Upper lobe of right lung (tissue), 1 donor: ENCODE measurements around the gene RPL13. TPM values are rescaled to one million over a fixed set of nuclear protein-coding genes. Genes with fewer than 3 reads are reported as not detected.

Experiments
- ATAC-seq: fragments of 200-7000 bp; cut with Tn5 transposase; one replicate; pipeline ENCODE4 v1.9.1; 2020; ENCODE audit warnings: mild to moderate bottlenecking, moderate library complexity
- DNase-seq: peaks from one replicate; pipeline ENCODE4 v3.0.0-alpha.2; 2020
- H3K27ac ChIP-seq: fragments of 200-600 bp; one replicate; pipeline ENCODE4 v1.8.0; 2022
- H3K27me3 ChIP-seq: fragments of 200-600 bp; one replicate; pipeline ENCODE4 v1.8.0; 2022; ENCODE audit warnings: mild to moderate bottlenecking
- H3K36me3 ChIP-seq: fragments of 200-600 bp; one replicate; pipeline ENCODE4 v1.8.0; 2022
- H3K4me1 ChIP-seq: fragments of 200-600 bp; one replicate; pipeline ENCODE4 v1.8.0; 2022
- H3K4me3 ChIP-seq: fragments of 200-600 bp; one replicate; pipeline ENCODE4 v1.8.0; 2022; ENCODE audit warnings: mild to moderate bottlenecking
- H3K9me3 ChIP-seq: fragments of 200-600 bp; one replicate; pipeline ENCODE4 v1.8.0; 2022
- intact Hi-C: fragments of 100-400 bp; cut with DNase I; formaldehyde crosslinking; loops from one replicate; pipeline ENCODE4 v1.11.0; 2022
- total RNA-seq: library from RNA; stranded (reverse); fragmentation: NEBNext Ultra II Directional; extraction: Animal tissue kit (Norgen Biotek cat#: 25700); gene quantifications from one replicate; pipeline ENCODE4 v1.2.1, GENCODE V29; 2021
- TF ChIP-seq, protein P1 (sequence below): fragments of 200-600 bp; IDR thresholded peaks from one replicate; pipeline ENCODE4 v1.8.0; 2022; ENCODE audit warnings: antibody characterized with exemption
- donor health status: DM: no; HTN: yes; CAD: no; lungs with severe emphysema.

The RPL13 gene
- total RNA-seq, 1 donor from 2014 or later, result 1,795 TPM

DNA sequence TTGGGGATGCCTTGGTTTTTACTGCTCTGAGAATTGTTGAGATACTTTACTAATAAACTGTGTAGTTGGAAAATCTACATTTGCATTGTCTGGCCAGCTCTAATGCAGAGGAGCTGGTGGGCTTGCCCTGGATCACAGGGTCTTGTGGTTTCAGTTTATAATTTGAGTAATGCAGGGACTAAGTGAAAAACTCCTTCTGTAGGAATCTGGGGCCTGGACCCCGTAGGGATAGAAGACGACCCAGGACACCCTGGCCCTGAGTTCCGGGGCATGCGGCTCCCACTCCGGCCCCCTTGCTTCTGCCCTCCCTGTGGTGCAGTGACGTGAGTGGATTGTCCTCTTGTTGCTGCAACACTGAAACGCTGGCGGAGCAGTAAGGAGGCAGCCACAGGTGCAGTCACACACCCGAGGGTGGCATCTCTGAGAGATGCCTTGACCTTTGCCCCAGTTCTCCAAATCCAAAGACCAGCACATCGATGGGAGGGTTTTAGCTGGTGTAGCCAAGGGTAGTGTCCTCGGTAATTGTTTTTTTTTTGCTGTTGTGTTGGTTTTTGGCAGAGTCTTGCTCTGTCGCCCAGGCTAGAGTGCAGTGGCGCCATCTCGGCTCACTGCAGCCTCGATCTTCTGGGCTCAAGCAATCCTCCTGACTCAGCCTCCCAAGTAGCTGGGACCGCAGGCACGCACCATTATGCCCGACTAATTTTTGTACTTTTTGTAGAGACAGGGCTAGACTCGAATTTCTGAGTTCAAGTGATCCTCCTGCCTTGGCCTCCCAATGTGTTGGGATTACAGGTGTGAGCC is 2.6 kb upstream of the RPL13 start:
- intact Hi-C loops, result no loop called here
- Histone ChIP-seq H3K4me3 (no peak overlapping the region), H3K36me3 (peaks cover 61% of the 10 kb centered on the region), H3K27me3 (no peaks in the 10 kb centered on the region), H3K9me3 (no peaks in the 10 kb centered on the region), H3K27ac (no peak overlapping the region), H3K4me1 (peaks cover 31% of the 10 kb centered on the region)
- DNase-seq, result no peak
- TF ChIP-seq, protein P1, sequence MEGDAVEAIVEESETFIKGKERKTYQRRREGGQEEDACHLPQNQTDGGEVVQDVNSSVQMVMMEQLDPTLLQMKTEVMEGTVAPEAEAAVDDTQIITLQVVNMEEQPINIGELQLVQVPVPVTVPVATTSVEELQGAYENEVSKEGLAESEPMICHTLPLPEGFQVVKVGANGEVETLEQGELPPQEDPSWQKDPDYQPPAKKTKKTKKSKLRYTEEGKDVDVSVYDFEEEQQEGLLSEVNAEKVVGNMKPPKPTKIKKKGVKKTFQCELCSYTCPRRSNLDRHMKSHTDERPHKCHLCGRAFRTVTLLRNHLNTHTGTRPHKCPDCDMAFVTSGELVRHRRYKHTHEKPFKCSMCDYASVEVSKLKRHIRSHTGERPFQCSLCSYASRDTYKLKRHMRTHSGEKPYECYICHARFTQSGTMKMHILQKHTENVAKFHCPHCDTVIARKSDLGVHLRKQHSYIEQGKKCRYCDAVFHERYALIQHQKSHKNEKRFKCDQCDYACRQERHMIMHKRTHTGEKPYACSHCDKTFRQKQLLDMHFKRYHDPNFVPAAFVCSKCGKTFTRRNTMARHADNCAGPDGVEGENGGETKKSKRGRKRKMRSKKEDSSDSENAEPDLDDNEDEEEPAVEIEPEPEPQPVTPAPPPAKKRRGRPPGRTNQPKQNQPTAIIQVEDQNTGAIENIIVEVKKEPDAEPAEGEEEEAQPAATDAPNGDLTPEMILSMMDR, result no peak
- no peak for ATAC-seq

DNA sequence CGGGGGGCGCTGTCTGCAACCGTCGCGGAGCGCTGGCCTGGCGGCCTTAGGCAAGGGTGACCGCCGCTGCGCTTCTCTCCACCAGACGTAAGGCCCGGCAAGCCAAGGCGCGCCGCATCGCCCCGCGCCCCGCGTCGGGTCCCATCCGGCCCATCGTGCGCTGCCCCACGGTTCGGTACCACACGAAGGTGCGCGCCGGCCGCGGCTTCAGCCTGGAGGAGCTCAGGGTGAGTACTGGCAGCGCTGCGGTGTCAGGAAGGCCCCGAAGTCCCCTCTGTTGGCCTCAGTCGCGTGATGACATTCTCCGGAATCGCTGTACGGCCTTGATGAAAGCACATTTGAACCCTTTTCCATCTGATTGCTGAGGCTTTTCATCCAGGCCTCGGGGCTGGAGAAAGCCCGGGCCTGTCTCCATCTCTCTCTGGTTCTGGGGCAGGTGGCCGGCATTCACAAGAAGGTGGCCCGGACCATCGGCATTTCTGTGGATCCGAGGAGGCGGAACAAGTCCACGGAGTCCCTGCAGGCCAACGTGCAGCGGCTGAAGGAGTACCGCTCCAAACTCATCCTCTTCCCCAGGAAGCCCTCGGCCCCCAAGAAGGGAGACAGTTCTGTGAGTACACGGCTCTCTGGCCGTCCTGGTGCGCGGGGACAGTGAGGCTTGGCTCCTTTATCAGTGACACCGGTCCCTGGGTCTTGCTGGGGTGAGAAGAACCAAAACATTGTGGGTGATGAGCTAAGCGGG is 831 bp downstream of the RPL13 start:
- DNase-seq, result no peak
- peak overlapping the region; percentile 95 for H3K4me3 ChIP-seq
- no peaks in the 10 kb centered on the region for H3K9me3 ChIP-seq
- peak overlapping the region; percentile 95 for H3K27ac ChIP-seq
- H3K27me3 ChIP-seq, result no peaks in the 10 kb centered on the region
- intact Hi-C loops, result no loop called here
- H3K4me1 ChIP-seq, result peaks cover 58% of the 10 kb centered on the region
- peaks cover 48% of the 10 kb centered on the region for H3K36me3 ChIP-seq
- TF ChIP-seq, protein P1, result no peak
- no peak for ATAC-seq

DNA sequence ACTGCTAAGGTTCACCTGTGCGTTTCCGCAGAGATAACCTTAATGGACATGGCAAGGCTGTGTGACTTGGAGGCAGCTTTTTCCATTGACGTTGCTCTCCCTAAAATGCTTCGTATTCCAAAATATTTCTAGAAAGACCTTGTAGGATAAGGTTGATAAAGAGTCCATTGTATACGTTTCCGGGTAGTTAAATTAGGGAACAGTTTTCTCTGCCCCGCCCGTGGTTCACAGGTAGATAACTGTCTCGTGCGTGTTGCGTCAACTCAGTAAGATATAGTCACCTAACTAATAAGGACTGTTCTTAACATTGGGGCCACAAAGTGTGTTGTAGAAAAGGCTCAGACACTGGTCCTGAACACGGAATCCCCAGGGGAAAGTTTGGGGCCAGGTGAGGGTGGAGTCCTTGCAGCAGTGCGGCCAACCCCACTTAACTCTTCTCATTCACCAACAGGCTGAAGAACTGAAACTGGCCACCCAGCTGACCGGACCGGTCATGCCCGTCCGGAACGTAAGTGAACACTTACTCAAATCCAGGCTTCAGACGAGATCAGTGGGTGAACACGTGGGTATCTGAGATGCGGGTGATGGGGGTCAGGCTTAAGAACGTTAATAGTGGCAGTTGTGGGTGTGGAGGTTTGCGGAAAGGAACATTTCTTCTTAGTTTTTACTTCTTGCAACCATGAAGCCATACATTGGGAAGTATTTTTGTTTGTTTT is 1.6 kb downstream of the RPL13 start:
- DNase-seq (no peak), ATAC-seq (no peak)
- Histone ChIP-seq H3K9me3 (no peaks in the 10 kb centered on the region), H3K36me3 (peaks cover 40% of the 10 kb centered on the region), H3K4me3 (peak overlapping the region; percentile 95), H3K27ac (no peak overlapping the region), H3K27me3 (no peaks in the 10 kb centered on the region), H3K4me1 (peaks cover 58% of the 10 kb centered on the region)
- TF ChIP-seq, protein P1, result no peak
- intact Hi-C loops, result no loop called here

DNA sequence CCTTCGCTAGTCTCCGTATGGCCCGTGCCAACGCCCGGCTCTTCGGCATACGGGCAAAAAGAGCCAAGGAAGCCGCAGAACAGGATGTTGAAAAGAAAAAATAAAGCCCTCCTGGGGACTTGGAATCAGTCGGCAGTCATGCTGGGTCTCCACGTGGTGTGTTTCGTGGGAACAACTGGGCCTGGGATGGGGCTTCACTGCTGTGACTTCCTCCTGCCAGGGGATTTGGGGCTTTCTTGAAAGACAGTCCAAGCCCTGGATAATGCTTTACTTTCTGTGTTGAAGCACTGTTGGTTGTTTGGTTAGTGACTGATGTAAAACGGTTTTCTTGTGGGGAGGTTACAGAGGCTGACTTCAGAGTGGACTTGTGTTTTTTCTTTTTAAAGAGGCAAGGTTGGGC is 2.5 kb downstream of the RPL13 start:
- ATAC-seq (no peak), DNase-seq (no peak)
- Histone ChIP-seq H3K9me3 (no peaks in the 10 kb centered on the region), H3K4me1 (peaks cover 50% of the 10 kb centered on the region), H3K27me3 (no peaks in the 10 kb centered on the region), H3K4me3 (no peak overlapping the region), H3K27ac (no peak overlapping the region), H3K36me3 (peaks cover 38% of the 10 kb centered on the region)
- TF ChIP-seq, protein P1, result no peak
- intact Hi-C loops, result no loop called here

DNA sequence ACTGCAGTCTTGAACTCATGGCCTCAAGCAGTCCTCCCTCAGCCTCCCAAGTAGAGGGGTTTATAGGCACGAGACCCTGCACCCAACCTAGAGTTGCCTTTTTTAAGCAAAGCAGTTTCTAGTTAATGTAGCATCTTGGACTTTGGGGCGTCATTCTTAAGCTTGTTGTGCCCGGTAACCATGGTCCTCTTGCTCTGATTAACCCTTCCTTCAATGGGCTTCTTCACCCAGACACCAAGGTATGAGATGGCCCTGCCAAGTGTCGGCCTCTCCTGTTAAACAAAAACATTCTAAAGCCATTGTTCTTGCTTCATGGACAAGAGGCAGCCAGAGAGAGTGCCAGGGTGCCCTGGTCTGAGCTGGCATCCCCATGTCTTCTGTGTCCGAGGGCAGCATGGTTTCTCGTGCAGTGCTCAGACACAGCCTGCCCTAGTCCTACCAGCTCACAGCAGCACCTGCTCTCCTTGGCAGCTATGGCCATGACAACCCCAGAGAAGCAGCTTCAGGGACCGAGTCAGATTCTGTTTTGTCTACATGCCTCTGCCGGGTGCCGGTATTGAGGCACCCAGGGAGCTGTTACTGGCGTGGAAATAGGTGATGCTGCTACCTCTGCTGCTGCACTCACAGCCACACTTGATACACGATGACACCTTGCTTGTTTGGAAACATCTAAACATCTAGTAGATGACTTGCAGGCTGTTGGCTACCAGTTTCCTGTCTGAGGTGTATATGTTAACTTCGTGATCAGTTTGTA is 3.3 kb downstream of the RPL13 start:
- H3K4me1 ChIP-seq, result peaks cover 49% of the 10 kb centered on the region
- intact Hi-C loops, result no loop called here
- H3K9me3 ChIP-seq, result no peaks in the 10 kb centered on the region
- no peak overlapping the region for H3K27ac ChIP-seq
- no peak overlapping the region for H3K4me3 ChIP-seq
- no peaks in the 10 kb centered on the region for H3K27me3 ChIP-seq
- TF ChIP-seq, protein P1, result no peak
- H3K36me3 ChIP-seq, result peaks cover 38% of the 10 kb centered on the region
- no peak for DNase-seq
- no peak for ATAC-seq
